Measurements from ENCODE around the gene MIF4GD. TPM values are rescaled to one million over a fixed set of nuclear protein-coding genes. Genes with fewer than 3 reads are reported as not detected.

Gene MIF4GD
- total RNA-seq, 1 experiment from 2014 or later = 26.1 TPM

DNA sequence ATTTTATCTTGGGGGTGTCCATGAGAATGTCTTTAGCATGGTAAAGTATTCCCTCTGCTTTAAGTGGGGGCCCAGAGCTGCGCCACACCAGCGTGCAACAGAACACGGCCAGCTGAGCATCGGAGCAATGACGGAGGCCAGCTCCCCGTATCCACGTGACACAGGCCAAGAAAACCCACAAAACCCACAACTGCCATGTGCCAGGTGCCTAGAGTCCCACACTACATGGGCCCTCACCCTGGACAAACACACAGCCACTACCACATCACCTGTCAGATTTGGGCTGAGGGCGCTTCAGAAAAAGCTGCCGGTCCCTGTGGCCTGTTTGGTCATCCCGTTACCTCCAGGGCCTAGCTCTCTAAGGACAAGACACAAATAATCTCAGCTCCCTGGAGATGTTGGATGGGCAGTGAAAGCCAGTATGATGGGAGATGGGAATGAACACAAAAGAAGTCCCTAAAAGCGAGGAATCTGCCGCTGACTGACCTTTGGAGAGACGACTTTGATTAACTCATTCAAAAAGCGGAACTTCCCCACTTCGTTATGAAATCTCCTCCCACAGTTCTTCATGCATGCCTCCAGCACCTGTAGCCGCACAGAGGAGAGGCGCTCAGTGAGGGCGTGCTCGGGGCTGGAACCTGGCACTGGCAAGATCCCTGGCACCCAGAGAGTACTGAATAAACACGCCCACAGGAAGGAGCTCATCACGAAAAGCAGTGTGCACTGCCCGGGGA is 26.7 kb downstream of the MIF4GD start:
- Histone ChIP-seq H3K23me2 (ENCODE audit: insufficient read length, low read depth, low read length, poor library complexity, severe bottlenecking) (no peaks in the 10 kb centered on the region), H3K23ac (ENCODE audit: insufficient read length, low read depth, low read length) (no peak overlapping the region), H3K18ac (ENCODE audit: insufficient read length, low read depth, low read length) (no peak overlapping the region), H2AK5ac (ENCODE audit: insufficient read length, low read length) (no peak overlapping the region), H3K79me2 (ENCODE audit: insufficient read depth, low read length) (peaks cover 2% of the 10 kb centered on the region; the same call in 1 of the 2 replicates), H4K91ac (ENCODE audit: insufficient read length, low read depth, low read length) (no peak overlapping the region), H3K56ac (ENCODE audit: insufficient read length, low read depth, low read length) (no peak overlapping the region), H3K14ac (ENCODE audit: insufficient read depth, low read length) (no peak overlapping the region), H3K27ac (ENCODE audit: insufficient read length, low read depth, low read length) (no peak overlapping the region), H3T11ph (ENCODE audit: low read length) (no peak overlapping the region), H3K79me1 (ENCODE audit: insufficient read depth, low read depth, low read length, poor library complexity, severe bottlenecking) (no peaks in the 10 kb centered on the region), H3K27me3 (ENCODE audit: insufficient read depth, low read length) (no peaks in the 10 kb centered on the region), H3K4ac (ENCODE audit: low read depth, low read length) (no peak overlapping the region), H4K20me1 (ENCODE audit: control insufficient read depth, insufficient read depth, insufficient read length) (peaks cover 4% of the 10 kb centered on the region), H2BK120ac (ENCODE audit: low read depth, low read length, poor library complexity, severe bottlenecking) (no peak overlapping the region), H2BK15ac (ENCODE audit: low read depth, low read length) (no peak overlapping the region), H3K4me2 (ENCODE audit: insufficient read depth, insufficient read length, low read length) (no peak overlapping the region), H2BK12ac (ENCODE audit: insufficient read length, low read depth, low read length) (no peak overlapping the region), H2AFZ (ENCODE audit: low read length) (no peak overlapping the region), H2BK5ac (ENCODE audit: insufficient read length, low read length) (no peak overlapping the region), H2BK20ac (ENCODE audit: low read depth, low read length, poor library complexity, severe bottlenecking) (no peak overlapping the region), H3K9ac (ENCODE audit: extremely low read depth, insufficient read length, low read length) (no peak overlapping the region), H3K4me1 (ENCODE audit: insufficient read depth, low read length) (no peaks in the 10 kb centered on the region), H3K9me3 (ENCODE audit: control insufficient read depth, low read depth, low read length) (no peaks in the 10 kb centered on the region), H4K5ac (ENCODE audit: insufficient read length, low read depth, low read length) (no peak overlapping the region), H4K8ac (replicated peaks; ENCODE audit: insufficient read length, low read depth, low read length) (no peak overlapping the region)
- DNase-seq = no peak
- no CpG with 5 or more reads among the region's 22 CpGs for WGBS (ENCODE audit: extremely low coverage, insufficient read length, low lambda C conversion rate)
- H3K27me3 Mint-ChIP-seq (ENCODE audit: low read depth) = no peaks in the 10 kb centered on the region
- no peaks in the 10 kb centered on the region for H3K9me3 Mint-ChIP-seq
- H3K36me3 Mint-ChIP-seq (ENCODE audit: insufficient read depth in 1 of 3, low read depth in 3 of 3) = peaks cover 27 to 62% (median 60%) of the 10 kb centered on the region in 3 experiments; a peak in 6 of 7 replicates
- H3K4me1 Mint-ChIP-seq = peaks cover 6 to 11% of the 10 kb centered on the region in 2 experiments
- TF ChIP-seq CTCF (conservative IDR thresholded peaks at IDR 0.05) = no peak
- H3K4me3 Mint-ChIP-seq = no peak overlapping the region
- H3K27ac Mint-ChIP-seq = peak overlapping the region in 1 of 3 experiments; percentile 89; a peak in 4 of 7 replicates

All from H9 (cell line).